HG03025 (cell line): ENCODE measurements around the gene SPAG5.
"Not testable (repeated sequence)": the region's sequence is repeated elsewhere in the genome, so short reads cannot be mapped to it uniquely, and the experiment has no call there.

Experiments
- ATAC-seq: cut with Tn5 transposase; IDR thresholded peaks from one replicate; pipeline ENCODE4 v1.9.1; 2021; ENCODE audit warnings: mild to moderate bottlenecking, moderate library complexity; ENCODE audit not compliant: unreplicated experiment, low FRiP score

The SPAG5 gene

GRCh38 chr17:28612936-28613872, 14.4 kb upstream of the SPAG5 start:
- ATAC-seq = no peak

DNA sequence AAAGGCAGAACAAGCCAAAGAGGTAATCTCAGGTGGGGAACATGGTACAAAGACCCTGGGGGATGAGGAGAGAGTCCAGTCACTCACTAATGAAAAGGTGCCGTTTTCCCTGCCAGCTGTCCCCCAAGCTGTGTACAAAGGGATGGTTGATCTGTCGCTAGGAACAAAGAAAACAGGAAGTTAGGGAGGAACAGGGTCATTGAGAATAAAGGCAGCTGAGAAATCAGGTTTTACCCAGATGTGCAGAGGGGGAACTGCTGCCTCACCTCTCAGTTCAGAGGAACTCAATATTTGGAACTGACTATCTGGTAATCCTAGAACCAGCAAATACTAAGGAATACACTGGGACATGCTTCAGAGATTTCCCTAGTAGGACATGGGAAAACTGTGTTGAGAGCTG, 13.7 kb upstream of the SPAG5 start:
- ATAC-seq = no peak

GRCh38 chr17:28610376-28610775, 11.6 kb upstream of the SPAG5 start:
- ATAC-seq = no peak

- ATAC-seq = not testable (repeated sequence)
These were observed 5.2 kb upstream of the SPAG5 start for GRCh38 chr17:28604031-28604430.

- ATAC-seq = peak; percentile 41
These were observed 723 bp upstream of the SPAG5 start for GRCh38 chr17:28599311-28600184.

- ATAC-seq = no peak
These were observed 436 bp downstream of the SPAG5 start for GRCh38 chr17:28598389-28598788.

DNA sequence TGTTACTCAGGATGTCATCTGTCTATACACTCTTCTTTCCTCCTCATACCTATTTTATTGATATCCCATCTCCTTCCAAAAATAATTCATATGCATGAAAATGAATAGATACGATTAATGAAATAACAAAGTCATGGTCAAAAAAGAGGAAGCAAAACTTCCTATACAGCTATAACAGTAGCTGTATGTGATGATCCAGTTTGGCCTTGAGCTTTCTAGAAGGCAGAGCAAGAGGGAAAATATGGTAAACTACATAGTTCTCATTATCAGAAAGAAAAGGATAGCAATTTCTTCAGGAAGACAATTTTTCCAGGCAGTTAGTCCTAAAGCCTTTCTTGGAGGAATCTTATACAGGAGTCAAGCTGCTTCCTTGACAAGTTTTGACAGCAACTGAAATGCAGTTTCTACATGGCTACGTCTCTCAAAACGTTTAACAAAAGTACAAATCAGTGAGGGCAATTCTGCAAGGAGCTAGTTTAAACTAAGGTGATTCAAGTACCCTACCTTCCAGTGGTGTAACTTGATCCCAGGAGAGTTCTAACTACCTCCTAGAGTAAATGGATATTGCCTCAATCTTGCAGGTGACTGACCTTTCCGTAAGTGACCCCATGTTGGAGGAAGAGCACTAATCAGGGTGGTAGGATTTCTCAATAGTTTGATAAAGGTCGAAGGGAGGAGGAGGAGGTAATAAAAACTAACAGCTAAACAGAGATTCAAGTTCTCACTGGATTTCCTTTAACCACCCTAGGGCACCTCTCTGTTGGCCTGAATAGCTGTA, 1.0 kb downstream of the SPAG5 start:
- no peak for ATAC-seq

DNA sequence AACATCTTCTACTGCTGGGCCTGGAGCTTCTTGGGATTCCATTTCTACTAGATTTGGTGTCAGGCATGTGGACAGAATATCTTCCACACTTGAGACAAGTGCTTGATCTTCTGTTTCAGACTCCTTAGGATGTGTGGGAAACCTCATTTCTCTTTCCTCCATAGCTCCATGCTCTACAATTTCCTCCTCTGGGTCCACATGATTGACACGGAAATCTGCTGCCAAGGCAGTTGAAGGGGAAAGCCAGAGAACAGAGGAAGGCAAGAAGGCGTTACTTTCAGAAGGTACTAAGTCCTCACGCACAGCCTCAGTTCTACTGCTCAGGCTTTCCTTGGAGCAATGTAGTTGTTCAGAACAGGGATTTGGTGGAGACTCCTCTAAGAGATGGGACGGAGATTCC, 6.6 kb downstream of the SPAG5 start:
- no peak for ATAC-seq

GRCh38 chr17:28585851-28586250, 13.0 kb downstream of the SPAG5 start:
- no peak for ATAC-seq

DNA sequence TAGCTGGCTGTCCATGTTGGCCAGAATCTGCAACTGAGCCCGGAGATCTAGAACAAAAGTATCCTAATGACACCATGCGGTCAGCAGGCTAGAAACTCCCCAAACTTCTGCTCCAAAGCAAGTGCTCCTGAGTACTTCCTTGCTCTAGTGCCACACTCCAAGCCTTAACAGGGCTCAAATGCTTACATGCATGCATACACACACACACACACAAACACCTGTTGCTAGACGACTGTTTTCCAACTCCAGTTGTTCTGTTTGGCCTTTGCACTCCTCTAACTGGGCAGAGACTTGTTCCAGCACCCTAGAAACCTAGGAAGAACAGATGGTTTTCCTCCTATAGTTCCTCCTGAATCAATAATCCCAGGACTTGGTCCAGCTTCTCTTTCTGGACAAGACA, 14.4 kb downstream of the SPAG5 start:
- no peak for ATAC-seq

DNA sequence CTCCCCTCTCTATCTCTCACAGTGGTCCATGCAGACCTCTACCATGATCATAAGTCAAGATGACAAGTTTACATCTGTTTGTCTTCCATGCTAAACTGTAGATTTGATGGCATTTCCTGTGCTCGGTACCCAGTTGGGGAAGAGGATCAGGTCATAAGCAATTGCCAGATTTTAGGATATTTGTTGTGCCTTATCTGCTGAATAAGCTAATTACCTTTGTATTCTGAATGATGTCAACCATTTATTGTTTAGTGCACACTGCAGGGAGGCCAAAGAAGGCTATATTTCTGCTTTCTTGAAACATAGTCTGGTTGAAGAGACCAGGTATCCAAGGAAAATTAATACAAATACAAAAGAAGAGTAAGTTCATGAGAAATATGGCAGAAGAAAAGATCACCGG, 16.3 kb downstream of the SPAG5 start:
- no peak for ATAC-seq

DNA sequence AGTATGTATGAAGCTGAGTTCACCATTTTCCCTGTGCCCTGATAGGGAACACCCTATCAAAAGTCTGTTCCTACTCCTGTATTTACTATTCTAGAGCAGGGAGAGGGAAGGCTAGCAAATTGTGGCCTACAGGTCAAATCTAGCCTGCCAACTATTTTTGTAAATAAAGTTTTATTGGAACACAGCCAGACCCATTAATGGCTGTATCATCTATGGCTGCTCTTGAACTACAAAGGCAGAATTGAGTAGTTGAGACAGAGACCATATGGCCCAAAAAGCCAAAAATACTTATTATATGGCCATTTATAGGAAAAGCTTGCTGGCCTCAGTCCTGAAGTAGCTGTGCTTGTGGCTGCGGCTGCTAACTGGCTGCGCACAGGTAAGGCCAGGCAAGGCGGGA, 17.9 kb downstream of the SPAG5 start:
- no peak for ATAC-seq

GRCh38 chr17:28579526-28579925, 19.3 kb downstream of the SPAG5 start:
- ATAC-seq = no peak

DNA sequence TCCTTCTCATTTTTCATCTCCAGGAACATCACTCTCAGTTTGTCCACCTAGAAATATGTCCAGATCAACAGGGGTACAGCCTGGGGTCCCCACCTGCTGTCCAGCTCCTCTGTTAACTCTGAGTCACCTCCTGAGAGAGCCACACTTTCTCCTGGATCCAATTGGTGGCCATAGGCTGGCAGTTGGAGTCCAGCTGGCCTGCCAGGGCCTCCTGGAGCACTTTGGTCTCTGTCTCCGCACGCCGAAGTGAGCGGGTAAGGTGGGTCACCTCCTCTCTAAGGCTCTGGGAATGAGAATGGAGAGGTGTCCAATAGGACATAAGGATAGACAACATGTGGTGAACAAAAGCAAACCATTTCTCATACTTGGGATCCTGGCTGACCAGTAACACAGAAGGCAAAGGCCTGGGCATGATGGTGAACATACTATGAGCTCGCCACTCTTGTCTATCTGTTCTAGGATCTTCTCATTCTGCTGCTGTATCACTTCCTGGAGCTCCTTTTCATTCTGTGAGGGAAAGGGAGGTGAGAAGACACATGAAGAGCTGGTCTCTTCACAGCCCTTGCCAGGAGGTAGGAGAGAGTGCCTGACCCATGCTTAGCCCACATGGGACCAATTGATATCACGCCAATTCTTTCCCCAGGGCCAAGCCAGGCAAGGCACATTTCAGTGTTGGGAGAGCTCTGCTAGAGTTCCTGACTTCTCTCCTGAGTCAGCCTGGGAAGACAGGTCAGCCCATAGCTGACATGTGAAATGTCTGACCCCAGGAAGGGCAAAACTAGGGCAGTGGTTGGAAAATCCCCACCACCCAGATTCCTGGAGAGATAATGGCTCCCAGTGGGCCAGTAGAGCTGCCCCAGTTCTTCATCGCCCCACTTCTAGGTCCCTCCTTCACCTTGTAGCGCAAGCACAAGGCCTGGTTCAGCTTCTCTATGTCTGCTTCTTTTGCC, 20.3 kb downstream of the SPAG5 start:
- no peak for ATAC-seq

DNA sequence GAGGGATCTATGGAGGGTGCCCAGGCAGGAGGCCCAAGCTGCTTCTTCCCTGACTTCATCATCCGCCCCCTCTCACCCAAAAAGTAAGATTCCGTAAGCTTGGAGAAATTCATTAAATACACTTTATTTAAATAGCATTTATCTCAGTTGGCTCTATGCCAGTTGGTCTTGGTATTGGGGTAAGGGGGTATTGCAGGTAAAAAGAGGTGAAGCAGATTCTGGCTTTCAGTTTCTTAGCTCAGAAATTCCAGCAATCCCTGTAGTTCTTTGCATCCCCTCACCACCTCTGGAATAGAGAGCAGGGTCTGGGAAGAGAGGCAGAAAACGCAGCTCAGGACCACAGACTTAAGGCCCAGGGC, 21.4 kb downstream of the SPAG5 start:
- ATAC-seq = no peak

DNA sequence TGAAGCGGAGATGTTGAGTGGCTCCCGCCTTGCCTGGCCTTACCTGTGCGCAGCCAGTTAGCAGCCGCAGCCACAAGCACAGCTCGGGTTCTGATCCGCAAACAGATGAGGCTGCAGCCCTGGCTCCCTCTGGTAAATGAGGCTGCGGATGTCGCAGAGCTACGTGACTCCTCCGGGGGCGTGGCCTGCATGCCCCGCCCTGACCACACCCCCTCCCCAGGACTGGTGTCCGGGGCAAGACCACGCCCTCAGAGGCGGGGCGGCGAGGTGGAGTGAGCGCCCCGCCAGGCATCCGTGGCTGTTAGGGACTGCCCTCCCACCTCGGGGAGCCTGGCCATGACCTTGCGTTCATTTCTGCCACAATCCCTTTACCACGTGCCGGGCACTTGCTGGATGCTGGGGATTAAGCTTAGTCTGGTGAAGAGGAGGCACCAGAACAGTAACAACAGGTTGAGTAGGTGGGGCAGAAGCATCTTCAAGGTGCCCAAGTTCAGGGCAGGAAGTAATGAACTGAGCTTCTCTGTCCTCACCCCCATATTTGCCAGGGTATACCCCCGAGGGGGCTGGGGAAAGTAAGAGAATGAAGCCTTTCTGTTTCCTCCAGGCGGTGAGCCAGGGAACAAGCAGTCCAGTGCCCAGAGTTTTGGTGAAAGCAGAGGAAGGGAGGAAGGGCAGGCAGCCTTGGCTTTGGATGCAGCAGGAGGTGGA, 21.9 kb downstream of the SPAG5 start, which contains the start of gene ALDOC:
Gene ALDOC, minus strand, starts transcription at position 138 of the 708 bp plus-strand sequence. CDS start 1,363 bp downstream, outside the sequence.
- peak; percentile 68 for ATAC-seq

DNA sequence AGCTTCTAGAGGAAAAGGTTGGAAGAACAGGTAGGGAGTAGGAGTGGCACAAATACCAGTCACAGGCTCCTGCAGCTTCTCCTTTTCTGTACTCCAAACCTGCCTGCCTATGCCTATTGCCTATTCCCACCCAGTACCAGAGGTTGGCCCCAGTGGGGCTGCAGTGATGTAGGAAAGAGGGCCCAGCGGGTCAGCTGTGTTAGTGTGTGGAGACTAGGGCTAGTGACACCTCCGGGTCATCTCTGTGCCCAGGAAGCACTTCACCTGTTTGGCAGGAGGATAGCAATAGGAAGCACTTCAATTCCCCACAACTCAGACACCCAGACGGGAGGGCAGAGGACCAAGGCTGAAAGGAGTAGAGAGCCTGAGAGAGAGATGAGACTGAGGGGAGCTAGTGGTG, 22.8 kb downstream of the SPAG5 start:
- not testable (repeated sequence) for ATAC-seq

DNA sequence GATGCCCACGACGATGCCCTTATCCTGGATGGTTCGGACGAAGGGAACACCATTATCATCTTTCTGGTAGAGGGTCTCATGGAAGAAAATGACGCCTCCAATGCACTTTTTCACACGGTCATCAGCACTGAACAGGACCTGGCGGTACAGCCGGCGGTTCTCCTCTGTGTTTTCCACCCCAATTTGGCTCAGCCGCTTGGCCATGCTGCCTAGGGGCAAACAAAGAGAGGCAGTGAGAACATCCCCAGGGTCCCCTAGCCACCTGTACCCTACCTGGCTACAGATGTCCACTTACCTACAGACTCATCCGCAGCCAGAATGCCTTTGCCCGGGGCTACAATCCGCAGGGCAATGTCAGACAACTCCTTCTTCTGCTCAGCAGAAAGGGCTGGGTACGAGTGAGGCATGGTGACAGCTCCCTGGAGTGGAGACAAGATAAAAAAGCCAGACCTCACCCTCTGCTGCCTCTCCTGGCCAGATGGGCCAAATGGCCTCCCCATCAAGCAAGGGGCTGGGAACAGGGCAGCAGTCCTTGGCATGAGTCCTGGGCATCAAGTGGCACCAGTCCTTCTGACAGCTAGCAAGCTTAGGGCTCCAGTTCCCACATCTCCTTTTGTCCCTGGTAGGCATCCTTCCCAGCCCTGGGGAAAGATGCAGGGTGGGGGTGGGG, 23.6 kb downstream of the SPAG5 start:
- no peak for ATAC-seq
